HG03520 (cell line): ENCODE data around the gene KLK15.
"Not testable (repeated sequence)": the region's sequence is repeated elsewhere in the genome, so short reads cannot be mapped to it uniquely, and the experiment has no call there.

Source experiments
- ATAC-seq: cut with Tn5 transposase; IDR thresholded peaks from one replicate; pipeline ENCODE4 v1.9.1; 2021; ENCODE audit warnings: mild to moderate bottlenecking, moderate library complexity; ENCODE audit not compliant: unreplicated experiment

KLK15 gene

DNA sequence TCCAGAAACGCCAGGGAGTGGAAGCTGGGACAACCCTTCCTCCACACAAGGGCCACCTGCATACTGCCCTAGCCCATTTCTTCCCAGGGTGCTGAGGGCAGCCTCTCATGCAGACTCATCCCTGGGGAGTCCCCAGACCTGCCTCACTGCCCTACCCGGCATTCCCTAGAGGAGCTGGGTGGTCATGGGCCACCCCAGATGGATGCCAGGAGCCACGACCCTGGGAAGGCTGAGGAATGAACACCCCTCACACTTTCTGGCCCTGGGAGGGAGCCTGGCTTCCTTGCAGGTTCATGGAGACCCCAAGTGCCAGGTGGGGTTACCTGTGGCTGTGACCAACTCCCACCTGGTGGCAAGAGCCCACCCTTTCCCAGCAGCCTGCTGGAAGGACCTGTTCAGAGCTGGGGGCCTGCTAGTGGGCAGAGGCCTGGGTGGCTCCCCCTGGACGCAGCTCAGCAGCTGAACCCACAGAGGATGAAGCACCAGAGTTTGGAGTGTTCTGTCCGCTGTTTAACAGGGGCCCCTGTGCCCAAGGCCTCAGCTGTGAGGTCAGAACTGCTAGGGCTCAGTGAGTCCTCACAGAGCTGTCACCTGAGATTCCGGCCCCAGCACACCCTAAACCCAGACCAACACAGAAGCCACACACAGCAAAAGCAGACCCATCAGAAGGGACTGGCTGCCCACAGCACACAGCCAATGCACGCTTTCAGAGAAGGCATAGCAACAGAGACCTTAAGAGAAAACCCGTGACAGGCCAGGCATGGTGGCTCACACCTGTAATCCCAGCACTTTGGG is 36.5 kb downstream of the KLK15 start:
- ATAC-seq = no peak

DNA sequence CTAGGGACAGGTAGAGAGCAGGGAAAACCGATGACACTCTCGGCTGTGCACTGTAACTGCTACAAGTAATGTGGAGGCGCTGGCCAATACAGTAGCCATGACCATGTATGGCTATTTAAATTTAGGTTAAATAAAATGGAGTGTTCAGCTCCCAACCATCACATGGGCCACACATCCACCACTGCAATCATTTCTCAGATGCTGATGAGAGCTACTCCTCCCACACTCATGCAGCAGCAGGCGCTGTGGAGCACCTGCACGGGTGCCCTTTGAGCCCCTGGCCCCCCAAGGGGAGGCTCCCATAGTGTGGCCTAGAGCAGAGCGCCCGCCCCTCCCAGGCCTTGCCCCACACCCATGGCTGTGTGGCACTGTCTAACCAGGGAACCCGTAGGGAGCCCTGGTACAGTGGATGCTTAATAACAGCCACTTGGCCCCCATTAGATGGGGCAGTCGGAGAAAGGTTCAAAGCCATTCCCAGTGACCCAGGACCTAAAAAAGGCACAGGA is 37.2 kb downstream of the KLK15 start:
- ATAC-seq = no peak

DNA sequence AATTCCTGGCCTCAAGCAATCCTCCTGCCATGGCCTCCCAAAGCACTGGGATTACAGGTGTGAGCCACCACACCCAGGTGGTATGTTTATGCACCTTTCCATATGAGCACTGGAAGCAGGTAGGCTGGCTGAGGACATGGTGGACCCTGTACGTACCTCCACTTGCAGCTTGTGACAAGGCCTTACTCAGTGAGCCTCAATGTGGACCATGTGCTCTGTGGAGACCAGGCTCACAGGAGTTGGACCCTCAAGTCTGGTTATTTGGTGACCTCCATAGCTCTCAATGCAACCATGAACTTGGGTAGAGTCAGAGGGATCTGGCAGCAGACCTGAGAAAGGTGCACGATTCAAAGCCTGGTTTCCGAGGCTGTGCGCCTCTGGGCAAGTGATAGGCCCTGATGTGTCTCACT is 37.7 kb downstream of the KLK15 start:
- no peak for ATAC-seq

DNA sequence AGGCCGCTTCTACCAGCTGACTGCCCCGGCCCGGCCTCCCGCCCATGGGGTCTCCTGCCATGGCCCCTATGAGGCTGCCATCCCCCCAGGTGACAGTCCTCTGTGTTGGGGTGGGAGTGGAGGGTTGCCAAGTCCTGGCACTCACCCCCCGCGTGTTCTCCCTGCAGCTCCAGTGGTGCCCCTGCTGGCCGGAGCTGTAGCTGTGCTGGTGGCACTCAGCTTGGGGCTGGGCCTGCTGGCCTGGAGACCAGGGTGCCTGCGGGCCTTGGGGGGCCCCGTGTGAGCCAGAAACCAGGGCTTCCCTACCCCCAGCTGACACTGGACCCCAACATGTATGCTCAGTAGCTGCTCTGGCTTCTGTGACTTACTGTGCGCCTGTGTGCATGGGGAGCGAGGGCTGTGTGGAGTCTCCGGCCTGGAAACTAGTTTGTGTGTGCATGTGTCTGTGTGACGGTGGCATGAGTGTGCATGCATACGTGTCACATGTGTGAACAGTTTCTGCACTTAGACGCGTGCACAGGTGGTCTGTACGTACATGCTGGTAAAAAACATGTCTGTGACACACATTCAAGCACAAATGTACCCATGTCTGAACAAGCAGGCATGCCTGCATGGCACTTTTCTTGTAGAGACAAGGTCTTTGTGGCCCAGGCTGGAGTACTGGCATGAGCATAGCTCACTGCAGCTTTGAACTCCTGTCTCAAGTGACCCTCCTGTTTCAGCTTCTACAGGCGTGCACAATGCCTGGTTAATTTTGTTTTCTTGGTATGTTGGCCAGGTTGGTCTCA is 38.3 kb downstream of the KLK15 start:
- ATAC-seq = no peak

DNA sequence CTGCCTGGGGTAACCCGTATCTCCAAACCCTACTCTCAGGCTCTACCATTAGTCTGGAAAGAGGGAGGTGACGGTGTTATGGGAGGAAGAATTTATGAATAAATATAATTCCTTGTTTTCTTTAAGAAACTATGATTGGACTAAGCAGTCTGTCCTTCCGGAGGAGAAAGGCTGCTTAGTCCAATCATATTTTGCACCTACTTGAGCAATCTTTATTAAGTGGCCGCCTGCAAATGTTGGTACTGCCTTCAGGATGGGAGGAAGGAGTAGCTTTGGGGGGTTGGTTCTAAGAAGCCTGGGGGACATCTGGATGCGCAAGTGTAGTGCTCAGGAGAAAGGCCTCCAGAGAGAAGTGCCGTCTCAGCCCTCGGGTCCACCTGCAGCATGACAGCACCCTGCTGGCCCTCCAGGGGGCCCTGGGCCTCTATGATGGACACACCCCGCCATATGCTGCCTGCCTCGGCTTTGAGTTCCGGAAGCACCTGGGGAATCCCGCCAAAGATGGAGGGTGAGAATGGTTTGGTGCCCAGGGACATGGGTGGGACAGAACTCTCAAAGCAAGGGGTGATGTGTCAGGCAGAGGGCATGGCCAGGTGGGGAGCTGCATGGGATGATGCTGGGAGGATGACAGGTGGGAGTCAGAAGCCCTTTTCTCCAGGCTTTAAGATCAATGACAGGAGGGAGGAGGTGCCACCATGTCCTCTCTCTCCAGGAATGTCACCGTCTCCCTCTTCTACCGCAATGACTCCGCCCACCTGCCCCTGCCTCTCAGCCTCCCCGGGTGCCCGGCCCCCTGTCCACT is 39.1 kb downstream of the KLK15 start:
- ATAC-seq = no peak

DNA sequence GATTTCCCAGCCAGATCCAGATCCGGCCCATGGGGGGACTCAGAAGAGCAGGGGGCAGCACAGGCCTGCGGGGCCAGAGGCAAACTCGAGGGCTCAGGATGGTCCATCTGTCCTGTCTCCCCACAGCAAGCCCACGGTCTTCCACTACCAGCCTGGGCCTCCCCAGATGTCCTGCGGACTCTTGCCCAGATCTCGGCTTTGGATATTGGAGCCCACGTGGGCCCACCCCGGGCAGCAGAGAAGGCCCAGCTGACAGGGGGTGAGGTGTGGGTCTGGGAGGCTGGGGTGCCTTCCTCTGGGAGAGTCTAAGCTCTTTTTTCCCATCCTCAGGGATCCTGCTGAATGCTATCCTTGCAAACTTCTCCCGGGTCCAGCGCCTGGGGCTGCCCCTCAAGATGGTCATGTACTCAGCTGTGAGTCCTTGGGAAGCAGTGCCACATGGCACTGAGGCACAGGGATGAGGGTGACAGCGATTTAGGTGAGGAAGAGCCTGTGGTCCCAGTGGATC is 39.8 kb downstream of the KLK15 start:
- ATAC-seq = no peak

DNA sequence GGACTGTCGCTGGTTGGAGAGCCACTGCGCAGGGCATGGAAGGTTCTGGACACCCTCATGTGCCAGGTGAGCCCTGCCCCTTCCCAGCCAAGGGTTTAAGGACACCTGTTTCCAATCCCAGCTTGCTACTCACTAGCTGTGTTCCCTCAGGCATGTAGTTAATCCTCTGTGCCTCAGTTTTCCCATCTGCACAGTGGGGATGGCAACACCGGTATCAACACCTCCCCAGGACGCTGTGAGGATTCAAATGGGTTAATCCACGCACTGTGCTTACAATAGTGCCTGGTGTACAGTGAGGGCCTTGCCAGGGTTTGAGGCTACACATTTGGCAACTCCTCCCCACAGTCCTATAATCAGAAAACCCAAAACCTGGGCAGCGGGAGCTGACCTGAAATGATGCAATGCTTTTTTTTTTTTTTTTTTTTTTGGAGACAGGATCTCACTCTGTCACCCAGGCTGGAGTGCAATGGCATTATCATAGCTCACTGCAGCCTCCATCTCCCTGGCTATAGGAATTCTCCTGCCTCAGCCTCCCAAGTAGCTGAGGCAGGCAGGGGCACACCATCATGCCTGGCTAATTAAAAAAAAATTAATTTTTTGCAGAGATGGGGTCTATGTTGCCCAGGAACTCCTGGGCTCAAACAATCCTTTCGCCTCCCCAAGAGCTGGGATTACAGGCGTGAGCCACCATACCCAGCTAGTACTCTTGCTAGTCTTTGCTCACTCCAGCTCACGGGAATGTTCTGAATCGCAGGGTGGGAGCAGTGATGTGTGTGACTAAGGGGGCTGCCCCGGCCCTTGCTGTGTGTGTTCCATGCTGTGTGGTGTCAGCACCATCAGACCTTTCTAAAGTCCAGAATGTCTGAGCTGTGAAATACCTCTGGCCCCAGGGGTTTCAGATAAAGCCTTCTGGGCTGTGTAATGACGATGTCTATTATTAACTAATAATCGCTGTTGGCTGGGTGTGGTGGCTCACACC is 40.8 kb downstream of the KLK15 start:
- ATAC-seq = no peak

DNA sequence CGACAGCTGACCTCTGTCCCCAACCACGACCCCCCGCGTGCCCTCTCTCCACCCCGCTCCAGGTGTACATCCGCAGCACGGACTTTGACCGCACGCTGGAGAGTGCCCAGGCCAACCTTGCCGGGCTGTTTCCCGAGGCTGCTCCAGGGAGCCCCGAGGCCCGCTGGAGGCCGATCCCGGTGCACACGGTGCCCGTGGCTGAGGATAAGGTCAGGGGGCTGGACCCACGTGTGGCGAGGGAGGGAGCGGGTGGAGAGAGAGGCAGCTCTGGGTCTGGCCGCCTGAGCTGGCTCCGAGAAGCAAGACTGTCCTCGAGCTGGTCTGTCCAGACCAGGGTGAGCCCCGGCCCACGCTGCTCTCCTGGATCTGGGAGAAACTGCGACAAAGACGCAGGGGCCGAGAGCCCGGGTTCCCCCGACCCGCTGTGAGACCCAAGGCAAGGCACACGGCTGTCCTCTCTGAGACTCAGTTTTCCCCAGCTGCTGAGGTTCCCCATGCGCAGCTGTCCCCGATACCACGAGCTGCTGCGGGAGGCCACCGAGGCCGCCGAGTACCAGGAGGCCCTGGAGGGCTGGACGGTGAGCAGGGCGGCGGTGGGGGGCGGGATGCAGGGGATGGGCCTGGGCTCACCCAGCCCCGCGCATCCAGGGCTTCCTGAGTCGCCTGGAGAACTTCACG is 41.6 kb downstream of the KLK15 start:
- no peak for ATAC-seq

DNA sequence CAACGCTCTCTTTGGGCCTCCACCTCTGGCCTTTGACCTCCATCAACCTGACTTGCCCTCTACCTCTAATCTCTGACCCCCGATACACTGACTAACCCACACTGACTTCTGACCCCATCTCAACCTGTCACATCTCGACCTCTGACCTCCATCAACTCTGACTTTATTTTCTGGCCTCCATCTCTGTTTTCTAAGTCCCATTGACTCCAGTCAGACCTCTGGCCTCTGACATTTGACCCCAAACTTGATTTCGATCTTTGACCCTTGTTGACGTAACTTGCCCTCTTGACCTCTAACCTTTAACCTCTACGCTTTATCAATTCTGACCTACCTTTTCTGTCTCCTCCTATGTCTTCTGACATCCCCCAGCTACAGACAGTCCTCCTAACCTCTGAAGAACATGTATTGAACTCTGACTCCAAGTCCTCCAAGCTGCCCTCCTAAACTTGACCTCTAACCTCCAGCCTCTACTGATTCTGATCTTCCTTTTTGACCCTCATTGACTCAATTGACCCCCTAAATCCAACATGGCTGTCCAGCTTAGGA is 42.4 kb downstream of the KLK15 start:
- no peak for ATAC-seq

DNA sequence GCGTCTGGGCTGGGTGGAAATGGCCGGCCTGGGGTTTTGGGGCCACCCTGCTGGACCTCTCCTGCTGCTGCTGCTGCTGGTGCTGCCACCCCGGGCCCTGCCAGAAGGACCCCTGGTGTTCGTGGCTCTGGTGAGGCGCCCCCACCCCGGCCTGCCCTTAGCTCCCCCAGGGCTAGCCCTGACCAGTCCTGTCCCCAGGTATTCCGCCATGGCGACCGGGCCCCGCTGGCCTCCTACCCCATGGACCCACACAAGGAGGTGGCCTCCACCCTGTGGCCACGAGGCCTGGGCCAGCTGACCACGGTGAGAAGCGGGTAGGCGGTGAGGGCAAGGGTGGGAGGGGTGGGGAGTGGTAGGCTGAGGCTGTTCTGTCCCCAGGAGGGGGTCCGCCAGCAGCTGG is 43.0 kb downstream of the KLK15 start, which contains the start of gene ACP4:
TSS of gene ACP4 (plus strand) at position 20 of the 400 bp plus-strand sequence. CDS start at position 20, 0 bp downstream.
- ATAC-seq = no peak

DNA sequence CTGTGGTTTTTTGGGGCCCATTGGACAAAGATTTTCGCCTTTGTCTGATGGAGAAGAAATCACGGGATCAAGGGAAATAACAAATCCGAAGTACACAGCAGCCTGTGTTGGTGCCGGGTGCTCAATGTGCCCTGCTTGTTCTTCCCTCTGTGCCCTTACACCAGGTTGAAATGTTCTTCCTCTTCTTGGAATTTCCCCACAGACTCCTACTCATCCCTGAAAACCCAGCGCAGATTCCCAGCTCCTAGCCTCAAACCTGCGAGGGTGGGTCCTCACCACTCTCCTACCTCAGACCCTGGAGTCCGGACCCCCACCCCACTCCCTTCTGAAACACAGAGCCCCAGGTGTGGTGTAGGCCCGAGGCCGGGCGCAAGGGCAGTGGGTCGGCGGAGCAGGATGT is 48.0 kb downstream of the KLK15 start:
- ATAC-seq = no peak

DNA sequence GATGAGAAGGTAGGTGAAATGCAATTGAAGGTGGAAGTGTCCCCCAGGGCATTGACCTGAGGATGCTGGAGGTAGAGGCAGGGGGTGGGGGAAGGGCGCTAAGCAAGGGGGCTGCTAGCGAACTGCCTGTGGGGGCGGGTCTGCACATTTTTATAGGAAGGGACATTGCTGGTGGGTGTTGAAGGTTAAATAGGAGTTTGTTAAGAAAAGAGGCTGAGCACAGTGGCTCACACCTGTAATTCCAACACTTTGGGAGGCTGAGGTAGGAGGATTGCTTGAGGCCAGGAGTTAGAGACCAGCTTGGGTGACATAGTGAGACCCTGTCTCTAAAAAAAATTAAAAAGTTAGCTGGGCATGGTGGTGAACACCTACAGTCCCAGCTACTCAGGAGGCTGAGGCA is 48.7 kb downstream of the KLK15 start:
- ATAC-seq = no peak

DNA sequence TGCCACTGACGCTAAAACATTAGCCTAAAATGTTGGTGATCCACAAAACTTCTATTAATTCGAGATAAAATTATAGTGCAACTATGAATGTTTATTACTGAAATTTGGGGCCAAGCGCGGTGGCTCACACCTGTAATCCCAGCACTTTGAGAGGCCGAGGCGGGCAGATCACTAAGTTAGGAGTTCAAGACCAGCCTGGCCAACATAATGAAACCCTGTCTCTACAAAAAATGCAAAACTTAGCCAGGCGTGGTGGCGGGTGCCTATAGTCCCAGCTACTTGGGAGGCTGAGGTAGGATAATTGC is 49.6 kb downstream of the KLK15 start:
- ATAC-seq = not testable (repeated sequence)

DNA sequence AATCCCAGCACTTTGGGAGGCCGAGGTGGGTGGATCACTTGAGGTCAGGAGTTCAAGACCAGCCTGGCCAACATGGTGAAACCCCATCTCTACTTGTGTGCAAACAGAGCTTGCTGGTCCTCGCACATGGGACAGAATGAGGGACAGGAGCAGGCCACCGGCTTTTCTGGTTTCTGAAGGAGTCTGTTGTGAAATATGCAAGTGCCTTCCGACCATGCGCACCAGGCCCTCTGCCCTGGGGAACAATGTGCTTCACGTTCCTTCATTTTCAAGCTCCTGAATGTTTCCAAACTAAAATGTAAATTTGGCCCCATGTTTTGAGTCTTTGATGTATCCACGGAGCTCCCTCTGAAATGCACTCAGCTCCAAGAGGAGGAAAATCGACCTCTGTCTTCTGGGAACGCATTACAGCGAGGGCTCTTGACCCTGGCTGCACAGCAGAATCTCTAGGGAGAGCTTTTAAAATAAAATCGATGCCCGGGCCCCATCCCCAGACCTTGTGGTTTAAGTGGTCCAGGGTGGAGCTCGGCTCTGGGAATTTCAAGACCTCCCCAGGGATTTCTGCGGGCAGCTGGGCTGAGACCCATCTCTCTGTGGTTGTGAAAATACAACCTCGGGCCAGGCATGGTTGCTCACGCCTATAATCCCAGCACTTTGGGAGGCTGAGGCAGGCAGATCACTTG is 52.5 kb downstream of the KLK15 start:
- ATAC-seq = no peak

DNA sequence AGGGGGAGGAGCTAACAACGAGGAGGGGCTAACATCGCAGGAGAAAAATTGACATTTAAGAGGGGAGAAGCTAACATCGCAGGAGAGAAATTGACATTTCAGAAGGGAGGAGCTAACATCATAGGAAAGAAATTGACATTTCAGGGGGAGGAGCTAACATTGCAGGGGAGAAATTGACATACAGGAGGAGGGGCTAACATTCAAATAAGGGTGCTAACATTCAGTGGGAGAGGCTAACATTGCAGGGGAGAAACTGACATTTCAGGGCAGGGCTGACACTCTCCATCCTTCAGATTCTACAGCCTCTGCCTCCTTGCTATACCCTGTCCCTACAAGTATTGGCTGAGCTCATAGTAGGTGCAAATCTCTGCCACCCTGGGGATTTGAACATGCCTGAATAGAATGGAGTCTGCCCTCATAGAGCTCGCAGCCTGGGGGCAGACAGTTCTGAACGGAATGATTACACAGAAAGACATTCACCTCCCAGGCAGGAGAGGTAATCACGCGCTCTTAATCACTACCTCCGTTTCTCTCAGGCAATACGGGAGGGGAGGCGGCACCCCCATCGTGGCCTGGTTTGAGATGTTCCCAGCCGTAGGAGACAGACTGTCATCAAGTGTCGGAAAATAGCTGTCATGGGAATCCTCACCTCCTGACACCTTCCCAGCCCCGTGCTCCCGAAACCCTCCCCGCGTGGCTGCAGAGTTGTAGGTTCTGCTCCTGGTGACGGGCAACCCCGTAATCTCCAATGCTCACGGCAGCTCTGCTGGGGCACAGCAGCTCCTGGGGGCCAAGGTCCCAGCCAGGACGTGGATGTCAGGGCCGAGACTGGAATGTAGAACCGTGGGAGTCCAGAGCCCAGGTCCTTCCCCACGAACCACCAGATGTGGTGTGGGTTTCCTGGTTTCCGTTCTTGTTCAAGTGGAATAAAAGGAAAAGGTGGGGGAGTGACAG is 53.6 kb downstream of the KLK15 start:
- ATAC-seq = no peak

DNA sequence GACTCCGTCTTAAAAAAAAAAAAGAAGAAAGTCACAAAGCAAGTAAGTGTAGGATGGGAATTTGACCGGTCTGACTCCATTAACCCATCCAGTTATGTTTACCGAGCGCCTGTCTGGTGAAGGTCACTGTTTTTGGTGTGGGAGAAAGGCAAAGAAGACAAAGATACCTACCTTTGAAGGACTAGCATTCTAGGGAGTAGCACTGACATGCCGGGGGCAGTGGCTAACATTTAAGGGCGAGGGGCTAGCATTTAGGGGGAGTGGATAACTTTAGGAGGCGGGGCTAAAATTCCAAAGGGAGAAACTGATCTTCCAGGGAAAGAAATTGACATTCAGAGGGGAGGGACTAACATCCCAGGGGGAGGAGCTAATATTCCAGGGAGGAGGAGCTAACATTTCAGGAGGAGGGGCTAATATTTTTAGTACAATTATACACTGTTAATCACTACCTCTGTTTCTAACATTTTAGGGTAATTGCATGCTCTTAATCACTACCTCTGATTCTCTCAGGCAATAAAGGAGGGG is 54.4 kb downstream of the KLK15 start:
- no peak for ATAC-seq

DNA sequence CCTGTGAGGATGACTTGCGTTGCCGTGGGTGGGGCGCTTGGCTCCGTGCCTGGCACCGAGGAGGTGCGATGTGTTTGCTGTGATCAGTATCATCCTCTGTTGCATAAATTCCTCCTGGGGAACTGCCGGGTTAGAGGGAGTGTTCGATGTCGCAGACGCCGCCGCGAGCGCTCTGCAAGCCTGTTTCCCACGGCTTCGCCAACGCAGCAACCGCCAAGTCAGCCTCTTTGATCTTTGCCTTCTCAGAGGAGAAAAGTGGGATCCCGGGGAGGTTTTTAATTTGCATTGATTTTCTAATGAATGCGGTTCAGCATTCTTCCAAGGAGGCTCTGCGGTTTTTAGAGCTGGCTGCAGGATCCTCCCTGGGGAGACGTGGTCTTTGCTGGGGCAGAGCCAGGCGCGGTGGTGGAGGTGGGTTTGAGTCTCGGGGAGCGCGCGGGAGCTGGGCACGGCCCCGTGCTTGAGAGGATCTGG is 55.5 kb downstream of the KLK15 start:
- no peak for ATAC-seq
